HepG2 (cell line): Measurements from ENCODE around the gene C20orf141. TPM values are rescaled to one million over a fixed set of nuclear protein-coding genes. Genes with fewer than 3 reads are reported as not detected.

Source experiments
- ESRRA ChIP-seq: sonication (generic); formaldehyde crosslinking; IDR thresholded peaks from 2 replicates; pipeline ENCODE4 v1.5.1; 2020; ENCODE audit warnings: mild to moderate bottlenecking, low read depth, missing genetic modification reagents
- HNRNPK ChIP-seq: fragments of 200-400 bp; formaldehyde crosslinking; IDR thresholded peaks from 2 replicates; pipeline ENCODE4 v1.6.1; 2018; ENCODE audit warnings: low read length, low read depth, moderate library complexity, mild to moderate bottlenecking; ENCODE audit not compliant: poor library complexity, severe bottlenecking
- MTA3 ChIP-seq: sonication (generic); formaldehyde crosslinking; IDR thresholded peaks from 2 replicates; pipeline ENCODE4 v1.4.0; 2020; ENCODE audit warnings: missing genetic modification reagents
- MYC ChIP-seq: sonication (generic); formaldehyde crosslinking; IDR thresholded peaks from 2 replicates; pipeline ENCODE4 v1.9.0; 2021; ENCODE audit warnings: missing genetic modification reagents, borderline replicate concordance
- TBP ChIP-seq: sonication (generic); formaldehyde crosslinking; IDR thresholded peaks from 2 replicates; pipeline ENCODE4 v1.5.0; 2020; ENCODE audit warnings: missing genetic modification reagents
- ZBTB4 ChIP-seq: sonication (generic); formaldehyde crosslinking; IDR thresholded peaks from 2 replicates; pipeline ENCODE4 v1.4.0; 2020; ENCODE audit warnings: missing genetic modification reagents, mild to moderate bottlenecking, borderline replicate concordance
- ZC3H13 ChIP-seq: sonication (generic); formaldehyde crosslinking; IDR thresholded peaks from 2 replicates; pipeline ENCODE4 v1.8.1; 2023; ENCODE audit warnings: mild to moderate bottlenecking, missing genetic modification reagents, moderate library complexity
- ZNF225 ChIP-seq: sonication (generic); formaldehyde crosslinking; IDR thresholded peaks from 2 replicates; pipeline ENCODE4 v1.4.0; 2020; ENCODE audit warnings: mild to moderate bottlenecking, missing genetic modification reagents
- ZNF260 ChIP-seq: sonication (generic); formaldehyde crosslinking; IDR thresholded peaks from 2 replicates; pipeline ENCODE4 v1.4.0; 2020; ENCODE audit warnings: missing genetic modification reagents, low read depth, mild to moderate bottlenecking, borderline replicate concordance
- ZNF512 ChIP-seq: sonication (generic); formaldehyde crosslinking; IDR thresholded peaks from 2 replicates; pipeline ENCODE4 v1.4.0; 2020; ENCODE audit warnings: mild to moderate bottlenecking, missing genetic modification reagents
- ZNF530 ChIP-seq: sonication (generic); formaldehyde crosslinking; IDR thresholded peaks from 2 replicates; pipeline ENCODE4 v1.5.0; 2020; ENCODE audit warnings: low read depth, mild to moderate bottlenecking, missing genetic modification reagents
- ZNF768 ChIP-seq: sonication (generic); formaldehyde crosslinking; IDR thresholded peaks from 2 replicates; pipeline ENCODE4 v1.4.0; 2020; ENCODE audit warnings: missing genetic modification reagents
- polyA plus RNA-seq, 8 experiments: library from polyadenylated mRNA; depleted of rRNA in 3 of 8; stranded (reverse) in 7 of 8; unstranded in 1 of 8; fragments of >200 nt; fragmentation: Illumina TruSeq in 4 of 8; extraction: Trizol in 4 of 8; gene quantifications; 2 replicates each; pipeline versions ENCODE4 v1.2.1 to v1.2.3, GENCODE V29; 2011 to 2016; ENCODE audit warnings: low read depth in 4 of 8, missing spikeins in 1 of 8, mixed read lengths in 1 of 8; ENCODE audit not compliant: insufficient read depth in 1 of 8
- total RNA-seq, 5 experiments: library from RNA; depleted of rRNA; stranded (reverse); fragments of >200 nt; fragmentation: Illumina TruSeq; extraction: Trizol; gene quantifications; 2 replicates each; pipeline ENCODE4 v1.2.3, GENCODE V29; 2016; ENCODE audit warnings: low read depth in 1 of 5
- TF ChIP-seq, protein P1 (sequence below): sonication (generic); formaldehyde crosslinking; IDR thresholded peaks from 2 replicates; pipeline ENCODE4 v1.4.0; 2020; ENCODE audit warnings: mild to moderate bottlenecking, missing genetic modification reagents
- TF ChIP-seq, protein P2 (sequence below): sonication (generic); formaldehyde crosslinking; IDR thresholded peaks from 2 replicates; pipeline ENCODE4 v1.4.0; 2020; ENCODE audit warnings: missing genetic modification reagents, borderline replicate concordance

The C20orf141 gene
- total and polyA plus RNA-seq, 2 of the 13 experiments (the other 11 are each of a cell fraction or from before 2014, with no cell fraction given), result not detected

DNA sequence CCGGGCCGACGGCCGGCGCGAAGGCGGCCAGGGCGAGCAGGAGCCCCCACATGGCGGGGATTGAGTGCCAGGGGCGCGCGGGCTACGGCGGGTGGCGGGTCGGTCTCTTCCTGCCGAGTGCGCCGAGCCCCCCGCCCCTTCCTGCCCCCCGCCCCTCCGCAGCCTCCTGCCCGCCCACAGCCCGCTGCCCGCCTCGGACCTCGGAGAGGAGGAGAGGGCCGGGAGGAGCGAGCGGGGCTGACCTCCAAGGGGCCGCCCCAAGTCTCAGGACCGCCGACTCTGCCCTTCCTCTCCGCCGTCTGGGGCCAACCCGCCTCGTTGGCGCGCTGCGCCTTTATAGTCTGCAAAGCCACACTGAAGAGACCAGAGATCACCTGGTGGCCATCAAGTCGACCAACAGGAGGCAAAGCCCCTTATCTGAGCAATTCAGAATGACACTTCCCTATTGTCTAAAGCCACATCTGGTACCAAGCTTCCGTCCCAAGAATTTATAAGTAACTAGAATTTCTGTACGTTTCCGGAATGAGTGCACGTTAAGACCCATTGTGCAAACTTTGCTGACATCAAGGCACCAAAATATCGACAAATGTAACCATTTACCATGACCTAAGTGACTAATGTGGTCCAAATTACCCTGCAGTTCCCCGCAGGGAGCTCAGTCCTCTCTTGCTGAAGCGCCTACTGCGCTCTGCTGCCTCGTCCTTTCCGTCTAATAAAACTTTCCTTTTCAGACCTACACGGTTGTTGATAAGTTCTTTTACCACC is 14.1 kb upstream of the C20orf141 start, which contains the start of gene CPXM1 (continued):
- TF ChIP-seq, protein P1, sequence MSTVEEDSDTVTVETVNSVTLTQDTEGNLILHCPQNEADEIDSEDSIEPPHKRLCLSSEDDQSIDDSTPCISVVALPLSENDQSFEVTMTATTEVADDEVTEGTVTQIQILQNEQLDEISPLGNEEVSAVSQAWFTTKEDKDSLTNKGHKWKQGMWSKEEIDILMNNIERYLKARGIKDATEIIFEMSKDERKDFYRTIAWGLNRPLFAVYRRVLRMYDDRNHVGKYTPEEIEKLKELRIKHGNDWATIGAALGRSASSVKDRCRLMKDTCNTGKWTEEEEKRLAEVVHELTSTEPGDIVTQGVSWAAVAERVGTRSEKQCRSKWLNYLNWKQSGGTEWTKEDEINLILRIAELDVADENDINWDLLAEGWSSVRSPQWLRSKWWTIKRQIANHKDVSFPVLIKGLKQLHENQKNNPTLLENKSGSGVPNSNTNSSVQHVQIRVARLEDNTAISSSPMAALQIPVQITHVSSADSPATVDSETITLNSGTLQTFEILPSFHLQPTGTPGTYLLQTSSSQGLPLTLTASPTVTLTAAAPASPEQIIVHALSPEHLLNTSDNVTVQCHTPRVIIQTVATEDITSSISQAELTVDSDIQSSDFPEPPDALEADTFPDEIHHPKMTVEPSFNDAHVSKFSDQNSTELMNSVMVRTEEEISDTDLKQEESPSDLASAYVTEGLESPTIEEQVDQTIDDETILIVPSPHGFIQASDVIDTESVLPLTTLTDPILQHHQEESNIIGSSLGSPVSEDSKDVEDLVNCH (CRISPR knock-in tag), result no peak
- TF ChIP-seq MTA3 (CRISPR knock-in tag) (no peak), ZBTB4 (CRISPR knock-in tag) (no peak), ZNF530 (no peak), MYC (0 out of 2 replicates have a peak, but pooled peaks have one; percentile 3), ZC3H13 (CRISPR knock-in tag) (no peak), HNRNPK (peak; percentile 13), ZNF225 (CRISPR knock-in tag) (no peak), TBP (CRISPR knock-in tag) (no peak), ESRRA (CRISPR knock-in tag) (no peak), ZNF260 (no peak), ZNF768 (CRISPR knock-in tag) (0 out of 2 replicates have a peak, but pooled peaks have one; percentile 17), ZNF512 (no peak)
- TF ChIP-seq, protein P2, sequence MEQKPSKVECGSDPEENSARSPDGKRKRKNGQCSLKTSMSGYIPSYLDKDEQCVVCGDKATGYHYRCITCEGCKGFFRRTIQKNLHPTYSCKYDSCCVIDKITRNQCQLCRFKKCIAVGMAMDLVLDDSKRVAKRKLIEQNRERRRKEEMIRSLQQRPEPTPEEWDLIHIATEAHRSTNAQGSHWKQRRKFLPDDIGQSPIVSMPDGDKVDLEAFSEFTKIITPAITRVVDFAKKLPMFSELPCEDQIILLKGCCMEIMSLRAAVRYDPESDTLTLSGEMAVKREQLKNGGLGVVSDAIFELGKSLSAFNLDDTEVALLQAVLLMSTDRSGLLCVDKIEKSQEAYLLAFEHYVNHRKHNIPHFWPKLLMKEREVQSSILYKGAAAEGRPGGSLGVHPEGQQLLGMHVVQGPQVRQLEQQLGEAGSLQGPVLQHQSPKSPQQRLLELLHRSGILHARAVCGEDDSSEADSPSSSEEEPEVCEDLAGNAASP (CRISPR knock-in tag), result no peak
- TF ChIP-seq, all 625 proteins: peak for 4
